SU-DHL-6 (cell line): ENCODE measurements around the gene CRYBG1.

ENCODE experiments used
- H2AFZ ChIP-seq: fragments of 200-600 bp; sonication (generic); 2 replicates; pipeline ENCODE4 v1.6.1; 2014; ENCODE audit warnings: low read depth, mild to moderate bottlenecking, moderate library complexity, mixed read lengths, antibody characterized with exemption, low read length; ENCODE audit not compliant: severe bottlenecking
- H3F3A ChIP-seq: fragments of 200-600 bp; shearing (Covaris generic); 2 replicates; pipeline ENCODE4 v1.6.0; 2016; ENCODE audit warnings: antibody characterized with exemption, mild to moderate bottlenecking; ENCODE audit not compliant: insufficient read depth
- H3K27ac ChIP-seq: fragments of 200-600 bp; sonication (generic); 2 replicates; pipeline ENCODE4 v1.5.1; 2016; ENCODE audit warnings: low read depth, mild to moderate bottlenecking, low read length, moderate library complexity, mixed read lengths
- H3K27me3 ChIP-seq: fragments of 200-600 bp; sonication (generic), shearing (Covaris generic); 2 replicates; pipeline ENCODE4 v1.6.0; 2014; ENCODE audit warnings: mild to moderate bottlenecking, low read length
- H3K36me3 ChIP-seq: fragments of 200-600 bp; sonication (generic); 2 replicates; pipeline ENCODE4 v1.6.1; 2014; ENCODE audit warnings: mild to moderate bottlenecking, low read length, mixed read lengths
- H3K4me2 ChIP-seq: fragments of 300-600, 200-600 bp; shearing (Covaris generic), sonication (generic); 2 replicates; pipeline ENCODE4 v1.6.0; 2014; ENCODE audit warnings: low read length, low read depth, mild to moderate bottlenecking; ENCODE audit not compliant: poor library complexity, severe bottlenecking
- H3K4me3 ChIP-seq: fragments of 200-600 bp; sonication (generic); 2 replicates; pipeline ENCODE4 v1.5.1; 2014; ENCODE audit warnings: antibody characterized with exemption, low read length, mild to moderate bottlenecking, mixed read lengths; ENCODE audit not compliant: insufficient read depth, poor library complexity, severe bottlenecking
- H3K79me2 ChIP-seq: fragments of 200-600 bp; sonication (generic); 2 replicates; pipeline ENCODE4 v1.6.1; 2014; ENCODE audit warnings: mild to moderate bottlenecking, low read length, moderate library complexity; ENCODE audit not compliant: insufficient read depth
- H3K9ac ChIP-seq: fragments of 200-600 bp; sonication (generic); 2 replicates; pipeline ENCODE4 v1.7.0; 2014; ENCODE audit warnings: mild to moderate bottlenecking, low read length
- H3K9me2 ChIP-seq: fragments of 200-600 bp; sonication (generic); replicated peaks from 2 replicates; pipeline ENCODE4 v1.6.1; 2014; ENCODE audit warnings: low read length; ENCODE audit not compliant: insufficient read depth
- H3K9me3 ChIP-seq: fragments of 200-600 bp; sonication (generic); 2 replicates; pipeline ENCODE4 v1.6.1; 2014; ENCODE audit warnings: low read length, mixed read lengths; ENCODE audit not compliant: insufficient read depth
- H4K20me1 ChIP-seq: fragments of 200-600 bp; sonication (generic); 2 replicates; pipeline ENCODE4 v1.6.1; 2014; ENCODE audit warnings: low read depth, mild to moderate bottlenecking, antibody characterized with exemption, low read length, moderate library complexity, mixed read lengths
- CTCF ChIP-seq: fragments of 200-600 bp; sonication (generic); IDR thresholded peaks from one replicate; pipeline ENCODE4 v1.5.1; 2017; ENCODE audit warnings: antibody characterized with exemption, mild to moderate bottlenecking, low read length, moderate library complexity; ENCODE audit not compliant: insufficient read depth, poor library complexity, severe bottlenecking
- EZH2phosphoT487 ChIP-seq: fragments of 200-600 bp; sonication (generic), shearing (Covaris generic); conservative IDR thresholded peaks from 2 replicates; pipeline ENCODE4 v1.6.1; 2018; ENCODE audit warnings: mild to moderate bottlenecking, antibody characterized with exemption, low read length, moderate library complexity, mixed read lengths

The CRYBG1 gene

GRCh38 chr6:106608080-106608668 lies 247.7 kb downstream of the CRYBG1 start:
- Histone ChIP-seq H3K9ac (no peak overlapping the region), H2AFZ (no peak overlapping the region), H3K4me2 (no peak overlapping the region), H3K9me3 (no peaks in the 10 kb centered on the region), H3K79me2 (no peaks in the 10 kb centered on the region), H3F3A (no peaks in the 10 kb centered on the region), H3K4me3 (no peak overlapping the region), H3K36me3 (no peaks in the 10 kb centered on the region), H4K20me1 (no peaks in the 10 kb centered on the region), H3K9me2 (no peaks in the 10 kb centered on the region), H3K27me3 (no peaks in the 10 kb centered on the region), H3K27ac (peak overlapping the region; percentile 15; the same call in 1 of the 2 replicates)
- TF ChIP-seq EZH2phosphoT487, result no peak
- TF ChIP-seq CTCF, result peak; percentile 45

GRCh38 chr6:106609699-106610098 lies 249.2 kb downstream of the CRYBG1 start:
- H3F3A ChIP-seq, result no peaks in the 10 kb centered on the region
- peak overlapping the region; percentile 10; the same call in 1 of the 2 replicates for H3K27ac ChIP-seq
- H3K4me3 ChIP-seq, result no peak overlapping the region
- H3K79me2 ChIP-seq, result no peaks in the 10 kb centered on the region
- no peaks in the 10 kb centered on the region for H3K9me2 ChIP-seq
- TF ChIP-seq CTCF (peak; percentile 46), EZH2phosphoT487 (no peak)
- H4K20me1 ChIP-seq, result no peaks in the 10 kb centered on the region
- H2AFZ ChIP-seq, result no peak overlapping the region
- no peaks in the 10 kb centered on the region for H3K36me3 ChIP-seq
- no peaks in the 10 kb centered on the region for H3K9me3 ChIP-seq
- H3K9ac ChIP-seq, result no peak overlapping the region
- H3K4me2 ChIP-seq, result no peak overlapping the region
- H3K27me3 ChIP-seq, result no peaks in the 10 kb centered on the region

- no peaks in the 10 kb centered on the region for H4K20me1 ChIP-seq
- H3K4me3 ChIP-seq, result no peak overlapping the region
- no peaks in the 10 kb centered on the region for H3K9me3 ChIP-seq
- H3K9ac ChIP-seq, result no peak overlapping the region
- no peaks in the 10 kb centered on the region for H3K27me3 ChIP-seq
- H3K27ac ChIP-seq, result no peak overlapping the region
- no peak overlapping the region for H2AFZ ChIP-seq
- H3K9me2 ChIP-seq, result no peaks in the 10 kb centered on the region
- no peaks in the 10 kb centered on the region for H3K36me3 ChIP-seq
- TF ChIP-seq CTCF (no peak), EZH2phosphoT487 (no peak)
- no peak overlapping the region for H3K4me2 ChIP-seq
- H3F3A ChIP-seq, result no peaks in the 10 kb centered on the region
- no peaks in the 10 kb centered on the region for H3K79me2 ChIP-seq
Measured at GRCh38 chr6:106611030-106611429, 250.5 kb downstream of the CRYBG1 start.
